ENCODE measurements around the gene GRIP1.

GRIP1 gene

GRCh38 chr12:66716522-66716921 is 37.6 kb upstream of the GRIP1 start:
- no peak overlapping the region for H2AK5ac ChIP-seq (ENCODE audit: low read length)
- no peaks in the 10 kb centered on the region for H3K79me1 ChIP-seq (ENCODE audit: low read length)
- H3K14ac ChIP-seq (ENCODE audit: low read length) = no peak overlapping the region
- H3K9ac ChIP-seq (ENCODE audit: low read length) = no peak overlapping the region
- no peak for DNase-seq
- H3K27ac ChIP-seq (ENCODE audit: low read depth, low read length) = no peak overlapping the region
- H3K27me3 ChIP-seq (ENCODE audit: insufficient read depth, low read length) = no peaks in the 10 kb centered on the region
- no peak overlapping the region for H3K4ac ChIP-seq (ENCODE audit: low read depth, low read length)
- no CpG with 5 or more reads among the region's 1 CpG for WGBS (ENCODE audit: extremely low coverage, insufficient coverage, insufficient read length)
- H3K4me2 ChIP-seq (ENCODE audit: low read length) = no peak overlapping the region
- H3K4me3 ChIP-seq (ENCODE audit: low read depth, low read length) = no peak overlapping the region
- H4K8ac ChIP-seq (ENCODE audit: low read depth, low read length) = no peak overlapping the region
- H3K4me1 ChIP-seq (ENCODE audit: control insufficient read depth in 1 of 2, insufficient read depth in 2 of 2, low read length in 2 of 2) = no peaks in the 10 kb centered on the region
- H3K79me2 ChIP-seq (ENCODE audit: control insufficient read depth, insufficient read depth, low read length, poor library complexity) = no peaks in the 10 kb centered on the region
- no peak overlapping the region for H4K12ac ChIP-seq (ENCODE audit: low read depth, low read length)
- no peaks in the 10 kb centered on the region for H3K9me3 ChIP-seq (ENCODE audit: insufficient read depth, low read depth, low read length)
- H4K91ac ChIP-seq (ENCODE audit: low read depth, low read length) = no peak overlapping the region
- no peak overlapping the region for H2BK12ac ChIP-seq (ENCODE audit: low read length)
- no peak overlapping the region for H2BK5ac ChIP-seq (ENCODE audit: low read depth, low read length, poor library complexity)
- no peak overlapping the region for H2AFZ ChIP-seq (ENCODE audit: insufficient read depth, low read length, poor library complexity)
- H2BK120ac ChIP-seq (ENCODE audit: insufficient read depth, low read length, poor library complexity) = no peak overlapping the region
- no peaks in the 10 kb centered on the region for H3K36me3 ChIP-seq (ENCODE audit: control insufficient read depth in 1 of 2, insufficient read depth in 2 of 2, low read length in 2 of 2)
- H3K18ac ChIP-seq (ENCODE audit: low read length) = no peak overlapping the region
- no peak overlapping the region for H3K23ac ChIP-seq (ENCODE audit: low read length)

DNA sequence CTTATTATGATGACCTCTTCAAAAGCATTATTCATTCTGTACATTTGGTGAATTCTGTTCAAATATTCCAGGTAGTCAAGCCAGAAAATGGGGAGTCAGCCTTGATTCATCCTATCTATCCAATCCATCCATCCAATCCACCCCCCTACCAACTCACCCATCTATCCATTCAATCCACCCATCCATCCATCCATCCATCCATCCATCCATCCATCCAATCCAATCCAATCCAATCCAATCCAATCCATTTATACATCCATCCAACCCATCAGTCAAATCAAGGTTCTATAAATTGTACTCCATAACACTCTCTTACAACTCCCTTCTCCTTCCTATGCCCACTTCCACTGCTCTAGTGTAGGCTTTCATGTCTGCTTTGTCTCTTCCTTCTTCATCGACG is 35.8 kb upstream of the GRIP1 start:
- no peak overlapping the region for H4K91ac ChIP-seq (ENCODE audit: low read depth, low read length)
- H3K18ac ChIP-seq (ENCODE audit: low read length) = no peak overlapping the region
- no peak overlapping the region for H3K4me3 ChIP-seq (ENCODE audit: low read depth, low read length)
- no peaks in the 10 kb centered on the region for H3K79me1 ChIP-seq (ENCODE audit: low read length)
- H4K12ac ChIP-seq (ENCODE audit: low read depth, low read length) = no peak overlapping the region
- no peak overlapping the region for H2BK12ac ChIP-seq (ENCODE audit: low read length)
- H2AFZ ChIP-seq (ENCODE audit: insufficient read depth, low read length, poor library complexity) = no peak overlapping the region
- no peaks in the 10 kb centered on the region for H3K79me2 ChIP-seq (ENCODE audit: control insufficient read depth, insufficient read depth, low read length, poor library complexity)
- no peak overlapping the region for H3K23ac ChIP-seq (ENCODE audit: low read length)
- no peak overlapping the region for H2BK120ac ChIP-seq (ENCODE audit: insufficient read depth, low read length, poor library complexity)
- H3K4me2 ChIP-seq (ENCODE audit: low read length) = no peak overlapping the region
- H3K36me3 ChIP-seq (ENCODE audit: control insufficient read depth in 1 of 2, insufficient read depth in 2 of 2, low read length in 2 of 2) = no peaks in the 10 kb centered on the region
- H3K4me1 ChIP-seq (ENCODE audit: control insufficient read depth in 1 of 2, insufficient read depth in 2 of 2, low read length in 2 of 2) = no peaks in the 10 kb centered on the region
- no CpG with 5 or more reads among the region's 2 CpGs for WGBS (ENCODE audit: extremely low coverage, insufficient coverage, insufficient read length)
- DNase-seq = no peak
- no peak overlapping the region for H3K27ac ChIP-seq (ENCODE audit: low read depth, low read length)
- H3K9me3 ChIP-seq (ENCODE audit: insufficient read depth, low read depth, low read length) = no peaks in the 10 kb centered on the region
- H3K14ac ChIP-seq (ENCODE audit: low read length) = no peak overlapping the region
- H2BK5ac ChIP-seq (ENCODE audit: low read depth, low read length, poor library complexity) = no peak overlapping the region
- no peak overlapping the region for H2AK5ac ChIP-seq (ENCODE audit: low read length)
- no peaks in the 10 kb centered on the region for H3K27me3 ChIP-seq (ENCODE audit: insufficient read depth, low read length)
- H4K8ac ChIP-seq (ENCODE audit: low read depth, low read length) = no peak overlapping the region
- no peak overlapping the region for H3K9ac ChIP-seq (ENCODE audit: low read length)
- no peak overlapping the region for H3K4ac ChIP-seq (ENCODE audit: low read depth, low read length)

DNA sequence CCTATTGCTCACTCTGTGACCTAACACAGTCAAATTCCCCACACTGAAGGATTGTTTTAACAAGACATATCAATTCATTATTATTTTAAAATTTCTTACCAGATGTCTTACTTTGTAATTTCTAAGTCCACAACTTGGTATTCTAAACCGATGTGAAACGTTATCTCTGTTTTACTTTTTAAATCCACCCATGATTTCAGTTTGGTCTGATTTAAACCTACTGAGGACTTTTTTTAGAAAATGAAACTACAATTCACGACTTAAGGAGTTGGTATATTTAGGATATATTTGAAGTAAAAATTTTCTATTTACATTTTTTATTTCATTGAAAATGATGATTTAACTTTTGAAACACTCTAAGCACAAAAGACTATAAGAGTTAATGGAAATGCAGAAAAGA is 35.1 kb upstream of the GRIP1 start:
- H3K9ac ChIP-seq (ENCODE audit: low read length) = no peak overlapping the region
- H3K36me3 ChIP-seq (ENCODE audit: control insufficient read depth in 1 of 2, insufficient read depth in 2 of 2, low read length in 2 of 2) = no peaks in the 10 kb centered on the region
- H2AFZ ChIP-seq (ENCODE audit: insufficient read depth, low read length, poor library complexity) = no peak overlapping the region
- H3K18ac ChIP-seq (ENCODE audit: low read length) = no peak overlapping the region
- no peak overlapping the region for H2BK120ac ChIP-seq (ENCODE audit: insufficient read depth, low read length, poor library complexity)
- DNase-seq = no peak
- H2BK12ac ChIP-seq (ENCODE audit: low read length) = no peak overlapping the region
- no peak overlapping the region for H3K14ac ChIP-seq (ENCODE audit: low read length)
- no peak overlapping the region for H3K4ac ChIP-seq (ENCODE audit: low read depth, low read length)
- no peaks in the 10 kb centered on the region for H3K27me3 ChIP-seq (ENCODE audit: insufficient read depth, low read length)
- no peaks in the 10 kb centered on the region for H3K79me1 ChIP-seq (ENCODE audit: low read length)
- no peak overlapping the region for H3K4me2 ChIP-seq (ENCODE audit: low read length)
- no CpG with 5 or more reads among the region's 3 CpGs for WGBS (ENCODE audit: extremely low coverage, insufficient coverage, insufficient read length)
- no peak overlapping the region for H4K91ac ChIP-seq (ENCODE audit: low read depth, low read length)
- no peak overlapping the region for H4K8ac ChIP-seq (ENCODE audit: low read depth, low read length)
- H3K9me3 ChIP-seq (ENCODE audit: insufficient read depth, low read depth, low read length) = no peaks in the 10 kb centered on the region
- H3K27ac ChIP-seq (ENCODE audit: low read depth, low read length) = no peak overlapping the region
- H4K12ac ChIP-seq (ENCODE audit: low read depth, low read length) = no peak overlapping the region
- no peak overlapping the region for H3K4me3 ChIP-seq (ENCODE audit: low read depth, low read length)
- H3K23ac ChIP-seq (ENCODE audit: low read length) = no peak overlapping the region
- H3K79me2 ChIP-seq (ENCODE audit: control insufficient read depth, insufficient read depth, low read length, poor library complexity) = no peaks in the 10 kb centered on the region
- H2AK5ac ChIP-seq (ENCODE audit: low read length) = no peak overlapping the region
- no peak overlapping the region for H2BK5ac ChIP-seq (ENCODE audit: low read depth, low read length, poor library complexity)
- no peaks in the 10 kb centered on the region for H3K4me1 ChIP-seq (ENCODE audit: control insufficient read depth in 1 of 2, insufficient read depth in 2 of 2, low read length in 2 of 2)

GRCh38 chr12:66709893-66710292 is 31.0 kb upstream of the GRIP1 start:
- Histone ChIP-seq H3K4me1 (ENCODE audit: control insufficient read depth in 1 of 2, insufficient read depth in 2 of 2, low read length in 2 of 2) (no peaks in the 10 kb centered on the region), H3K18ac (ENCODE audit: low read length) (no peak overlapping the region), H3K14ac (ENCODE audit: low read length) (no peak overlapping the region), H2BK120ac (ENCODE audit: insufficient read depth, low read length, poor library complexity) (no peak overlapping the region), H3K79me2 (ENCODE audit: control insufficient read depth, insufficient read depth, low read length, poor library complexity) (no peaks in the 10 kb centered on the region), H2BK5ac (ENCODE audit: low read depth, low read length, poor library complexity) (no peak overlapping the region), H3K36me3 (ENCODE audit: control insufficient read depth in 1 of 2, insufficient read depth in 2 of 2, low read length in 2 of 2) (no peaks in the 10 kb centered on the region), H2BK12ac (ENCODE audit: low read length) (no peak overlapping the region), H3K9ac (ENCODE audit: low read length) (no peak overlapping the region), H3K27me3 (ENCODE audit: insufficient read depth, low read length) (no peaks in the 10 kb centered on the region), H4K8ac (ENCODE audit: low read depth, low read length) (no peak overlapping the region), H3K79me1 (ENCODE audit: low read length) (no peaks in the 10 kb centered on the region), H3K23ac (ENCODE audit: low read length) (no peak overlapping the region), H3K4ac (ENCODE audit: low read depth, low read length) (no peak overlapping the region), H3K4me2 (ENCODE audit: low read length) (no peak overlapping the region), H3K27ac (ENCODE audit: low read depth, low read length) (no peak overlapping the region), H2AK5ac (ENCODE audit: low read length) (no peak overlapping the region), H2AFZ (ENCODE audit: insufficient read depth, low read length, poor library complexity) (no peak overlapping the region), H3K4me3 (ENCODE audit: low read depth, low read length) (no peak overlapping the region), H4K12ac (ENCODE audit: low read depth, low read length) (no peak overlapping the region), H3K9me3 (ENCODE audit: insufficient read depth, low read depth, low read length) (no peaks in the 10 kb centered on the region), H4K91ac (ENCODE audit: low read depth, low read length) (no peak overlapping the region)
- WGBS (ENCODE audit: extremely low coverage, insufficient coverage, insufficient read length) = no CpG with 5 or more reads among the region's 2 CpGs
- no peak for DNase-seq

DNA sequence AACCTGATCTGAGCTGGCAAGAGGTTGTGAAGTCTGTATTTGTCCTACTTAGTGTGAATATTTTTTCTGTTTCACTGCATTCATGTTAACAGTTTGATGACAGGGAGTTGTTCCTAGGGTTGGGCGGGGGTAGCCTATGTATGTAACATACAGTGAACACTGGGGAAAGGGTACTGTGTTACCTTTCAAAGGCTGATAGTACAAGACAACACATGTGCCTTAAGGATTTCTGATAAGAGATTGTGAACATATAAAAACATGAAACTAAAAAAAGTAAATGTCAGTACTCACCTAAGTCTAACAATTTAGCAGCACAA is 30.5 kb upstream of the GRIP1 start:
- H3K4me3 ChIP-seq (ENCODE audit: low read depth, low read length) = no peak overlapping the region
- no peak overlapping the region for H3K9ac ChIP-seq (ENCODE audit: low read length)
- no peak overlapping the region for H2AK5ac ChIP-seq (ENCODE audit: low read length)
- H2BK120ac ChIP-seq (ENCODE audit: insufficient read depth, low read length, poor library complexity) = no peak overlapping the region
- H3K18ac ChIP-seq (ENCODE audit: low read length) = no peak overlapping the region
- no CpG with 5 or more reads among the region's 1 CpG for WGBS (ENCODE audit: extremely low coverage, insufficient coverage, insufficient read length)
- no peaks in the 10 kb centered on the region for H3K9me3 ChIP-seq (ENCODE audit: insufficient read depth, low read depth, low read length)
- H3K36me3 ChIP-seq (ENCODE audit: control insufficient read depth in 1 of 2, insufficient read depth in 2 of 2, low read length in 2 of 2) = no peaks in the 10 kb centered on the region
- H3K14ac ChIP-seq (ENCODE audit: low read length) = no peak overlapping the region
- no peaks in the 10 kb centered on the region for H3K4me1 ChIP-seq (ENCODE audit: control insufficient read depth in 1 of 2, insufficient read depth in 2 of 2, low read length in 2 of 2)
- no peak overlapping the region for H3K27ac ChIP-seq (ENCODE audit: low read depth, low read length)
- H2BK12ac ChIP-seq (ENCODE audit: low read length) = no peak overlapping the region
- no peak overlapping the region for H4K8ac ChIP-seq (ENCODE audit: low read depth, low read length)
- H2BK5ac ChIP-seq (ENCODE audit: low read depth, low read length, poor library complexity) = no peak overlapping the region
- no peak overlapping the region for H4K91ac ChIP-seq (ENCODE audit: low read depth, low read length)
- no peak for DNase-seq
- no peaks in the 10 kb centered on the region for H3K79me1 ChIP-seq (ENCODE audit: low read length)
- H3K27me3 ChIP-seq (ENCODE audit: insufficient read depth, low read length) = no peaks in the 10 kb centered on the region
- H3K4ac ChIP-seq (ENCODE audit: low read depth, low read length) = no peak overlapping the region
- no peak overlapping the region for H2AFZ ChIP-seq (ENCODE audit: insufficient read depth, low read length, poor library complexity)
- H3K4me2 ChIP-seq (ENCODE audit: low read length) = no peak overlapping the region
- no peak overlapping the region for H3K23ac ChIP-seq (ENCODE audit: low read length)
- H4K12ac ChIP-seq (ENCODE audit: low read depth, low read length) = no peak overlapping the region
- no peaks in the 10 kb centered on the region for H3K79me2 ChIP-seq (ENCODE audit: control insufficient read depth, insufficient read depth, low read length, poor library complexity)

Measured in trophoblast cell (in vitro differentiated cells and primary cell).